Measurements from ENCODE around the gene NATD1. TPM values are rescaled to one million over a fixed set of nuclear protein-coding genes. Genes with fewer than 3 reads are reported as not detected.
A peak's percentile ranks its signal among the peaks of the same experiment; 100 is the strongest.

The NATD1 gene
- total RNA-seq, 2 donors from 2014 or later = 7.4 to 8.8 TPM

GRCh38 chr17:21295036-21295952 lies 42.1 kb upstream of the NATD1 start:
- Mint-ChIP-seq H3K27me3 (ENCODE audit: low read depth) (no peaks in the 10 kb centered on the region), H3K36me3 (ENCODE audit: insufficient read depth in 2 of 2) (peaks cover 11 to 14% of the 10 kb centered on the region in 2 donors), H3K9me3 (no peaks in the 10 kb centered on the region), H3K27ac (no peak overlapping the region), H3K4me3 (peak overlapping the region in 1 of 2 donors; percentile 15), H3K4me1 (ENCODE audit: low read depth) (peaks cover 7% of the 10 kb centered on the region)
- DNase-seq (no peak), ATAC-seq (replicated peaks in 1 of 2) (no peak)

GRCh38 chr17:21294321-21295035 lies 41.3 kb upstream of the NATD1 start:
- Mint-ChIP-seq H3K4me1 (ENCODE audit: low read depth) (peaks cover 7% of the 10 kb centered on the region), H3K9me3 (no peaks in the 10 kb centered on the region), H3K36me3 (ENCODE audit: insufficient read depth in 2 of 2) (peaks cover 7 to 11% of the 10 kb centered on the region in 2 donors), H3K27me3 (ENCODE audit: low read depth) (no peaks in the 10 kb centered on the region), H3K27ac (no peak overlapping the region), H3K4me3 (no peak overlapping the region)
- DNase-seq = no peak
- no peak for ATAC-seq (replicated peaks in 1 of 2)

- Mint-ChIP-seq H3K27me3 (ENCODE audit: low read depth) (no peaks in the 10 kb centered on the region), H3K4me3 (no peak overlapping the region), H3K27ac (no peak overlapping the region), H3K4me1 (ENCODE audit: low read depth) (peaks cover 11% of the 10 kb centered on the region), H3K9me3 (no peaks in the 10 kb centered on the region), H3K36me3 (ENCODE audit: insufficient read depth in 2 of 2) (peaks cover 7 to 11% of the 10 kb centered on the region in 2 donors)
- no peak for DNase-seq
- ATAC-seq (replicated peaks in 1 of 2) = no peak
These were observed 40.6 kb upstream of the NATD1 start for GRCh38 chr17:21293831-21294210.

GRCh38 chr17:21292867-21293830 lies 39.9 kb upstream of the NATD1 start:
- ATAC-seq (replicated peaks in 1 of 2) = no peak
- Mint-ChIP-seq H3K27me3 (ENCODE audit: low read depth) (no peaks in the 10 kb centered on the region), H3K9me3 (no peaks in the 10 kb centered on the region), H3K4me3 (no peak overlapping the region), H3K4me1 (ENCODE audit: low read depth) (peaks cover 18% of the 10 kb centered on the region), H3K27ac (no peak overlapping the region), H3K36me3 (ENCODE audit: insufficient read depth in 2 of 2) (peaks cover 7 to 11% of the 10 kb centered on the region in 2 donors)
- DNase-seq = no peak

- H3K4me1 Mint-ChIP-seq (ENCODE audit: low read depth) = peaks cover 31% of the 10 kb centered on the region
- no peaks in the 10 kb centered on the region for H3K9me3 Mint-ChIP-seq
- ATAC-seq (replicated peaks in 1 of 2) = no peak
These were observed 38.7 kb upstream of the NATD1 start for GRCh38 chr17:21291862-21292261.

GRCh38 chr17:21291357-21291756 lies 38.1 kb upstream of the NATD1 start:
- DNase-seq = no peak
- no peak for ATAC-seq (replicated peaks in 1 of 2)
- Mint-ChIP-seq H3K27me3 (ENCODE audit: low read depth) (no peaks in the 10 kb centered on the region), H3K9me3 (no peaks in the 10 kb centered on the region), H3K4me1 (ENCODE audit: low read depth) (peaks cover 36% of the 10 kb centered on the region), H3K36me3 (ENCODE audit: insufficient read depth in 2 of 2) (peaks cover 7 to 12% of the 10 kb centered on the region in 2 donors), H3K27ac (peak overlapping the region; percentile 31), H3K4me3 (no peak overlapping the region)

More at GRCh38 chr17:21291862-21292261, 38.7 kb upstream of the NATD1 start:
- Mint-ChIP-seq H3K27me3 (ENCODE audit: low read depth) (no peaks in the 10 kb centered on the region), H3K4me3 (no peak overlapping the region), H3K27ac (no peak overlapping the region), H3K36me3 (ENCODE audit: insufficient read depth in 2 of 2) (peaks cover 7 to 11% of the 10 kb centered on the region in 2 donors)
- DNase-seq = no peak

- Mint-ChIP-seq H3K27me3 (ENCODE audit: low read depth) (no peaks in the 10 kb centered on the region), H3K9me3 (no peaks in the 10 kb centered on the region), H3K27ac (peak overlapping the region; percentile 58), H3K4me3 (no peak overlapping the region), H3K36me3 (ENCODE audit: insufficient read depth in 2 of 2) (peaks cover 11 to 20% of the 10 kb centered on the region in 2 donors), H3K4me1 (ENCODE audit: low read depth) (peaks cover 38% of the 10 kb centered on the region)
- DNase-seq (no peak), ATAC-seq (replicated peaks in 1 of 2) (no peak)
These were observed 36.8 kb upstream of the NATD1 start for GRCh38 chr17:21289902-21290571.

- DNase-seq (no peak), ATAC-seq (replicated peaks in 1 of 2) (no peak)
- H3K9me3 Mint-ChIP-seq = no peaks in the 10 kb centered on the region
- H3K27me3 Mint-ChIP-seq (ENCODE audit: low read depth) = no peaks in the 10 kb centered on the region
- H3K27ac Mint-ChIP-seq = no peak overlapping the region
- H3K4me3 Mint-ChIP-seq = peak overlapping the region; percentile 96 to 98
- H3K4me1 Mint-ChIP-seq (ENCODE audit: low read depth) = peaks cover 38% of the 10 kb centered on the region
- H3K36me3 Mint-ChIP-seq (ENCODE audit: insufficient read depth in 2 of 2) = peaks cover 9 to 20% of the 10 kb centered on the region in 2 donors
These were observed 36.1 kb upstream of the NATD1 start for GRCh38 chr17:21289175-21289901.

GRCh38 chr17:21288571-21289017 lies 35.4 kb upstream of the NATD1 start:
- Mint-ChIP-seq H3K27me3 (ENCODE audit: low read depth) (no peaks in the 10 kb centered on the region), H3K4me3 (peak overlapping the region; percentile 96 to 98), H3K27ac (peak overlapping the region; percentile 75), H3K9me3 (no peaks in the 10 kb centered on the region), H3K36me3 (ENCODE audit: insufficient read depth in 2 of 2) (peaks cover 9 to 20% of the 10 kb centered on the region in 2 donors), H3K4me1 (ENCODE audit: low read depth) (peaks cover 38% of the 10 kb centered on the region)
- ATAC-seq (replicated peaks in 1 of 2) (no peak), DNase-seq (peak; percentile 45 to 49)

GRCh38 chr17:21287703-21288449 lies 34.7 kb upstream of the NATD1 start:
- Mint-ChIP-seq H3K27ac (peak overlapping the region; percentile 89), H3K27me3 (ENCODE audit: low read depth) (no peaks in the 10 kb centered on the region), H3K36me3 (ENCODE audit: insufficient read depth in 2 of 2) (peaks cover 9 to 20% of the 10 kb centered on the region in 2 donors), H3K4me3 (peak overlapping the region; percentile 96 to 98), H3K4me1 (ENCODE audit: low read depth) (peaks cover 39% of the 10 kb centered on the region), H3K9me3 (no peaks in the 10 kb centered on the region)
- DNase-seq = peak; percentile 96 to 97
- peak; percentile 74 for ATAC-seq (replicated peaks in 1 of 2)
